Stimulated activated CD4-positive, alpha-beta T cell treated with anti-CD3 and anti-CD28 coated beads, Interleukin-2, amount 100 ng/mL, for 4 hours (primary cell): ENCODE measurements around the gene SFT2D2.

Source experiments
- DNase-seq: peaks from one replicate; pipeline ENCODE4 v3.0.0-alpha.2; 2020; ENCODE audit warnings: low read depth

The SFT2D2 gene

DNA sequence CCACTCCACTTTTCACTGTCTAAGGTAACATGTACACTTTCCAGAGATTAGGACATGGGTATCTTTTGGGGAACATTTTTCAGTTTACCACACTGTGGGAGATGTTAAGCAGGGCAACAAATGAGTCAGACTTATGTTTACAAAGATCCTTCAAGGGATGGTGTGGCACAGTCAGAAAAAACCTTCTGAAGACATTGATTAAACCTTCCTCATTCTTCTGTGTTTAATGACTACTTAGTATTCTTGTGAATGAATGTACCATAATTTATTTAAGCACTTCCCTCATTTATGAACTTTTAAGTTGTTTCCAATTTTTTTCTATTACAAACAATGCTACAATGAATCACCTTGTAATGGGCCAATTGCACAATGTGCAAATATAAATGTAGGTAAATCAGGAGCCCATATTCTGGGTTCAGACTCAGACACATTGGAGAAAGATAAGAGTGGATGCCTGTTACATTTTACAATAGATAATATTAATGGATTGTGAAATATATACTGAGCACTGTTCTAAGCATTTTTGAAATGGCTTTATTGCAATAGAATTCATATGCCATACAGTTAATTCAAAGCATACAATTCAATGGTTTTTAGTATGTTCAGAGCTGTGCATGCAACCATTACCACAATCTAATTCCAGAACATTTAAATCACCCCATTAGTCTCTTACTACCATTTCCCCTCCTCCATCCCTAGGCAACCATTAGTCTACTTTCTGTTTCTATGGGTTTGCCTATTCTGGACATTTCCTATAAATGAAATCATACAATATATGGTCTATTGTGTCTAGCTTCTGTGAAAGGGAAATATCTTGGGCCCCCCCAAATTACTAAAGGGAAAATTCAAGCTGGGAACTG lies 1.9 kb upstream of the SFT2D2 start:
- DNase-seq: no peak

DNA sequence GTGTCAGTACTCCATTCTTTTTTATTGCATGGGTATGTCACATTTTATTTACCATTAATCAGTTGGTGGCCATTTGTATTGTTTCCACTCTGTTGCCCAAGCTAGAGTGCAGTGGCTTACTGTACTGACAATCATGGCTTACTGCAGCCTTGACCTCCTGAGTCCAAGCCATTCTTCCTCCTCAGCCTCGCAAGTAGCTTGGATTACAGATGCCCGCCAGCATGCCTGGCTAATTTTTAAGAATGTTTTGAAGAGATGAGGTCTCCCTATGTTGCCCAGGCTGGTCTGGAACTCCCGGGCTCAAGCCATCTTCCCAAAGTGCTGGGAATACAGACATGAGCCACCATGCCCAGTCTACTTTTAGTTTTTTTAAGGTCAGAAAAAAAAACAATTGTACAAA lies 813 bp upstream of the SFT2D2 start:
- no peak for DNase-seq

DNA sequence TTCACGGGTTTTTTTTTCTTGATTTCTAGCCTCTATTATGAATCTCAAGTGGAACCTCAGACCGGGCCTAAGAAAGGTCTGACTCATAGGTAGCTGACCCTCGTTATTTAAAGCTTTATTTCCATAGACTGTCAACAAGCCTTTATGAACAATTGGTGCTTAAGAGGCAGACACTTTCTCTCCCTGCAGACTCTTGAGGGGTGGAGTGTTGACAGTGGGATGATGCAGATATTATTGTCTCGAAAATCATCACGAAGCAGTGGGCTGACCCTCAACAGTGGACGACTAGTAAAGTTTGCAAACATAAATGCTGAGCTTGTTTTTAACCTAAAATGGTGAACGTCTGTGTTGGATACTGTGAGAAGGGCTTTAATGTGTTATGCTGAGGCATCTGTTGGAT lies 1.8 kb downstream of the SFT2D2 start:
- no peak for DNase-seq

DNA sequence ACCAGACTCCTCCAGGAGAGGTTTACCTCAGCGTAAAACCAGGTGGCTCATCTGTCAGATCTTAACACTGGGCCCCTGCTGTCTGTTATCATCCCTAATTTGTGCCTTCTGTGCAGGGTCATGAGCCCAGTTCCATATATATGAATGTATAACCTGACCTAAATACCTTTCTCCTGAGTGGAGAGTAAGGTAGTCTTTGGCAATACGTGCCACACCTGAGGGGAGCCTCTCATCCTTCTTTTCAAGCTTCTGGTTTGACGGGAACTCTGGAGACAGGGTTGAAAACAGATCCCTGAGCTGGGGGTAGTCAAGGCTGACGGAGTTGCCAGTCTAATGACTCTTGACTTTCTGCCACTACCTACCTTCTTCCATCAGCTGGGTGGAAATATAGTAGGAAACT lies 4.1 kb downstream of the SFT2D2 start:
- no peak for DNase-seq

DNA sequence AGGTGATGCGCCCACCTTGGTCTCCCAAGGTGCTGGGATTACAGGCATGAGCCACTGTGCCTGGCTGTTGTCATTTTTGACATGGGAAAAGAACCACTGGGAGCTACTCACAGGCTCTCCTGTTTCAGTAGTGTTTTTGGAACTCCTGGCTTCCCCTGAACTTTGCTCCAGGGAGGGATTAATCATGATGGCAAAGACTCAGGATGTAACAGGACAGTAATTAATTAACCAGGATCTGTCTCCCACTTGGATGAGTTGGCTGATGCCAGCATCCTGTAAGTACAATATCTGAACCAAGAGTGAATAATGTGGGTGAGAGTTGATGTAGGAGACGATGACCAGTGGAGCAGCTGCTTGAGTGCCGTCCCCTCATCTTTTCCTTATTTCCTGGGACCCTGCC lies 4.9 kb downstream of the SFT2D2 start:
- no peak for DNase-seq

DNA sequence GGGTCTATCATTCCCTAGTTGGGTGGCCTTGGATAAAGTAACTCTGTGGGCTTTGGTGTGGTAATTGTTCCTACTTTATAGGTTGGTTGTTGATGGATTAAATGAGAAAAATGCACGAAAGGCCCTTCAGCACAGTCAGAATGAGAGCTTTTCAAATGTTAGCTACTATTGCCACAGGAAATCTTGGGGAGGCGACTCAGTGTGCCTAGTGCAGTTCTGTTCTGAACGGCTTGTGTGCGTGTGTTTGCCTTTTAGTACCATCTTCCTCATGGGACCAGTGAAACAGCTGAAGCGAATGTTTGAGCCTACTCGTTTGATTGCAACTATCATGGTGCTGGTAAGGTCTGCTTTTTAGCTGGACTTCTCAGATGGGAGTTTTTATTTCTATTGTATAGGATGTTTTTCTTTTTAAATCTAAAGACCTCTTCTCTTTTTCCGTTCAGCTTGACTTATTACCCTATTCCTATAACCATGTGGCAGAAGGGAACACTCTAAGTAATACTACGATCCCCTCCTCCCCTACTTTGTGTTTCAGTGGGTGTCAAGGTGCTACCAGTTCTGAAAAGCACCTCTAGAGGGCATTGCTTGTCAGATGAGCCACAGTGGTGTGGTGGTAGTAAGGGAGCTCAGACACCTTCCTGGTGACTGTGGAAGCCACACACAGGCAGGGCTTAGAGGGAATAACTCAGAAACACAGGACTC lies 9.2 kb downstream of the SFT2D2 start:
- DNase-seq: no peak

DNA sequence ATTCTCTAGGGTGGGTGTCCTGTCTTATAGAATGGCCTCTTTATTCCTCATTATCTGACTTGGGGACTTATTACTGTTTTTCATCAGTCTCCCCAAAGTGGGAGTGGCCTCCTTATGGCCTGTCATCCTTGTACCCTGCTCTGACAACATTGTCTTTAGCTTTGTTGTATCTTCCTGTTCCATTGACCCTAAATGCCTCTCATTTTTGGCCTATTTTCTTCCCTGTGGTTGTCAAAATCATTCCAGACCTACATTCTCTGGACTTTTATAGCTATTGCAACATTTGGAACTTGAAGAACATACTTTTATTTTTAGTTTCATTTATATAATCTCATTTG lies 9.7 kb downstream of the SFT2D2 start:
- no peak for DNase-seq

DNA sequence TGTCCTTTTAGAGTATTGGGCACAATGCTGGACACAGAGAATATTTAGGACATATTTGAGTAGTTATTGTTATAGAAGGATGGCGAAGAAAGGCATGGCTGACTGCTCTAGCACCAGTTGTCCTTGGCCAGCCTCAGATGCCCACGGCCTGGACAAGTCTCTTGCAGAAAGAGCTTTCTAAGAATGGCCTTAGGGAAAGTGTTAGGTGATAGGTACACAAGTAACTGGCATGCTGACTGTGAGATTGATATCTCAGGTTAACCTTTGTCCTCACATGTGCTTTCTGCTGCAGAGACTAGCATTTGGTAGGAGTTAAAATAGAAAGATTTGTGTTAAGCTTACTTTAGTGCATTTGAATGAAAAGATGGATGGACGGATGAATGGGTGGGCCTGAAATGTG lies 10.1 kb downstream of the SFT2D2 start:
- DNase-seq: no peak

DNA sequence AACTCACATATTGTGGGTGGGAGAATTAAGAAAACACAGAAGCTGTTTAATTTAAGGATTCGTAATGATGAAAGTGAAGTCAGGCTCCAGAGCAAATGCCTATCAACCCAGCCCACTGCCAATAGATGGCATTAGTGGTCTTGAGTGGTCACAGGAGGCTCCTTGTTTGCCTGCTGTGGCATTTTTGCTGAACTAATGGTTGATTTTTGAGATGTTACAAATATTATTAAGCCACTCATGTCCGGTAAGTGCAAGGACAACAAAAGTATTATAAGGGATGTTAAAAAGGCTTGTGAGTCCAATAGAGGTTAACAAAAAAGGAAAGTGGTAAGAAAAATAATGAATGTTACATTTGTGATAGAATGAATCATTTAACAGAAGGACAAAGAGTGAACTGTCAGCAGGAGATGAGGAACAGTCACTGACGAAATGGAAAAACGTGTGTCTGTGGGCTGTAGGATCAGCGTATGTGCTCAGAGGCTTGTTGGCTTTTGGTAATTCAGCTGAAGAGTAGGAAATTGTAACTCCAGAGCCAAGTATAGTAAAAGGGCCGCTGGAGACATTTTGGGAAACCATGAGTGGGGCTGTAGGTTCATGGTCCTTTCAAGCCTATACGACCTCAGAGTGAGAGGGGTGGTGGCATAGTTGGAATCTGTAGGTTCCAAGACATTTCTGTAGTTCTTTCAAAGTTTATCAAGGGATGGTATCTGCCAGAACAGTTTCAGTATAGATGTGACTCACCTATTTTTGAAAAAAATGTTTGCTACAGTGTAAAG lies 11.2 kb downstream of the SFT2D2 start:
- no peak for DNase-seq

DNA sequence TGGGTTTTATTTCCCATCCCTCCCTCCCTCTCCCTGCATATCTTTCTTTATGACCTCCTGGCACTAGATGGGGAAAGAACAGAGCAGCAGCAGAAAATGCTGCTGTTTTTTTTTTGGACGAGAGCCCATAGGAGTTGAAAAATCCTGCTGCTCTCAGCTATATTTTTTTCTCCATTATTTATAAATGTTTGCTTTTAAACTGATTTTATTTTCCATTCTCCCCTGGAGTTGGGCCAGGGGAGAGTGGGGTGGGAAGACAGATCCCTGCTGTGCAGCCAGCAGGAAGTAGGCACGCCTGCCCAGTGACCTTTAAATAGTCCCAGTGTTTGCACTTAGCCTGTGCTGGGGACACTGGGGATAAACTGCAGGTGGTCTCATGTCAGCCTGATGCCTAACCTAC lies 17.4 kb downstream of the SFT2D2 start:
- DNase-seq: no peak

DNA sequence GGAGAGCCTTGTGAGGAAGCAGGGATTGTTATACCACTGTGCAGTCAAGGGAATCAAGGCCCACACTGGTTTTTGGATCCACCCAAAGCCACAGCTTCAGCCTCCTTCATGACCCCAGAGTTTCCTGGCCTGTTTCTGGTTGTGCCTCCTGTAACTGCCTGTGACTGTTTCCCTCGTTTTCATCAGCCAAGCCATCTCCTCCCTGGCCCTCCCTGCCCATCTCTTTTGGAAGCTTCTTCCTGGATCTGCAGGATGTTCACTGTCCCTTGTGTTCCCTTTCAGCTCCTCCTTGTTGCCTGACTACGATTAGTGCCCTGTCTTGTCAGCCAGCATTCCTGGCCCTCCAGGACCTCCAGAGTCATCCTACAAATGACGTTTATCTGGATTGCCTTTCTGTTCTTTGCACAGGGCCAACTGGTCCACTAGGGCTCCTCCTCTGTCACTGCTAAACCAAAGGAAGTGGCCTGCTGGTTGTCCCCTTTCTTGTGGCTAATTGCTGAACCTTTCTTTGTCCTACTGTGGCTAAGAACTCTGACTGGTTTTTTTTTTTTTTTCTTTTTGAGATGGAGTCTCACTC lies 17.9 kb downstream of the SFT2D2 start:
- no peak for DNase-seq

DNA sequence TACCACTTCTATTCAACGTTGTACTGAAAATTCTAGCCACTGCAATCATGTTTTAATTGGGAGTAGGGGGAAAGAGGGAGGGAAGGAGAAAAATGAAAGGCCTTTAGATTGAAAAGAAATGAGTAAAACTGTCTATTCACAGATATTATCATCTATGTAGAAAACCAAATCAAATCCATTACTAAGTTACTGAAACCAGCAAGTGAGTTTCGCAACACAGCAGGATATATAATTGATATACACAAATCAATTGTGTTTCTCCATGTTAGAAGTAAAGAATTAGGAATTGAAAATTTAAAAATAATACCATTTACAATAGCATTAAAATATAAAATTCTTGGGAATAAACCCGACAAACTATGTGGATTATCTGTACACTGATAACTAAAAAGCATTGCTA lies 19.2 kb downstream of the SFT2D2 start:
- DNase-seq: no peak

DNA sequence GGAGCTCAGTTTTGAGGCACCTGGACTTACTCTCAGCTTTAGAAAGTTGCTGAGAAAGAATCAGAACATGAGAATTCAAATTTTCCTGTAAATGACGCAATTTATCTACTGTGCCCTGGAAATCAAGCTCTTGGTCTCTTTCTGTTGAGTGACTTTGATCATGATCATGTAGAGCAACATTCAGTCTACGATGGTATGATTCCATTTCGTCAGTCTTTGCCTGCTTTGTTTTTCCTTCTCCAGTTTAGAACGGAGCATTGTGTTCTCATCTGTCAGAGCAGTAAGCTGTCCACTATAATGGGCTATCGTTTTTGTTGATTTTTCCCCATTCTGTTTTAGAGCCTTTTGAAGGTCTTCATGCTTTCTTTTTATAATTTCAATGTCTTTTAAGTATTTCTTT lies 20.7 kb downstream of the SFT2D2 start:
- no peak for DNase-seq

DNA sequence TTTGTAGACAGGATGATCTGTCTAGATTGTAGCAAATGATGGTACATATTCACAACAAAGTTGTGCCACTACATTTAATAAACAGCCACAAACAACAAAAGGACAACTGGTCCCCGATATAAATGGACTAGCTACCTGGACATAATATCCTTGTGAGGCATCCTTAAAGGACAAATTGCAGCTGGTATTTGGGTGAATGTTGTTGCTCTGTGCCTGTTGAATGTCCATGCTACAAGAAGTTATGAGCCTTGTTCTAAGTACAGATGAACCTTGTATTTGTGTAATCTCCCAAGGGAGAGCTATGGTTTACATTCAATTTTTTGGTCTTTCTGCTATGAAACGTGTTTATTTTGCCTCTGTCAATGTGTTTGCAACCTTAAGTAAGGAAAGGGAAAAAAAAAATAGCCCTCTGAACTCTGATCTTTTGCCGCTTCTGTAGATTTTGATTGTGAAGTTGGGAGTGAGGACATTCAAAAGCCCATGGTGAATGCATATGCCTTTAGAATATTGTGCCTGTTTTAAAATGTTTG lies 26.5 kb downstream of the SFT2D2 start:
- DNase-seq: no peak

DNA sequence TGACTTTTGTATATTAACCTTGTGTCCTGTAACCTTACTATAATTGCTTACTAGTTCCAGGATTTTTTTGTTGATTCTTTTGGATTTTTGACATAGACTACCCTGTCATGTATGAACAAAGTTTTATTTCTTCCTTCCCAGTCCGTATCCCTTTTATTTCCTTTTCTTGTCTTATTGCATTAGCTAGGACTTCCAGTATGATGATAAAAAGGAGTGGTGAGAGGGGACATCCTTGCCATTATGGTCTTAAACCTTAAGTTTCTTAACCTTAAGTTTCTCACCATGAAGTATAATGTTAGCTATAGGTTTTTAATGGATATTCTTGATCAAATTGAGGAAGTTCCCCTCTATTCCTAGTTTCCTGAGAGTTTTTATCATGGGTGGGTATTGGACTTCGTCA lies 30.4 kb downstream of the SFT2D2 start:
- DNase-seq: no peak

DNA sequence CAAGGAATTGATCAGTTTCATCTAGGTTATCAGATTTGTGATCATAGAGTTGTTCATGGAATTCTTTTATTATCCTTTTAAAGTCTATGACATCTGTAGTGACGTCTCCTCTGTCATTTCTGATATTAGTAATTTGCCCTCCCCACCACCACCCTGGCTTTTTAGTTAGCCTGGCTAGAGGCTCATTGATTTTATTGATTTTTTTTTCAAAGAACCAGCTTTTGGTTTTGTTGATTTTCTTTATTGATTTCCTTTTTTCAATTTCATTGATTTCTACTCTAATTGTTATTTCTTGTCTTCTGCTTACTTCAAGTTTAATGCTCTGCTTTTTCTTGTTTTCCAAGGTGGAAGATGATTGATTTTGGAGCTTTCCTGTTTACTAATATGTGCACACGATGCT lies 31.6 kb downstream of the SFT2D2 start:
- no peak for DNase-seq

DNA sequence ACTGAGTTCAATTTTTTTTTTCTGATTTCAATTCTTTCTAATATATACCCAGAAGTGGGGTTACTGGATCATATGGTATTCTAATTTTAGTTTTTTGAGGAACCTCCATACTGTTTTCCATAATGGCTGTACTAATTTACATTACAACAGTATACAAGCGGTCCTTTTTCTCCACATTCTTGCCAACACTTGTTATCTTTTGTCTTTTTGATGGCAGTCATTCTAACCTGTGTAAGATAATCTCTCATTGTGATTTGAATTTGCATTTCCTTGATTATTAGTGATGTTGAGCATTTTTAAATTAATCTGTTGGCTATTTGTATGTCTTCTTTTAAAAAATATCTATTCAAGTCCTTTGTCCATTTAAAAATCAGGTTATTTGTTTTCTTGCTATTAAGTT lies 33.8 kb downstream of the SFT2D2 start:
- no peak for DNase-seq

DNA sequence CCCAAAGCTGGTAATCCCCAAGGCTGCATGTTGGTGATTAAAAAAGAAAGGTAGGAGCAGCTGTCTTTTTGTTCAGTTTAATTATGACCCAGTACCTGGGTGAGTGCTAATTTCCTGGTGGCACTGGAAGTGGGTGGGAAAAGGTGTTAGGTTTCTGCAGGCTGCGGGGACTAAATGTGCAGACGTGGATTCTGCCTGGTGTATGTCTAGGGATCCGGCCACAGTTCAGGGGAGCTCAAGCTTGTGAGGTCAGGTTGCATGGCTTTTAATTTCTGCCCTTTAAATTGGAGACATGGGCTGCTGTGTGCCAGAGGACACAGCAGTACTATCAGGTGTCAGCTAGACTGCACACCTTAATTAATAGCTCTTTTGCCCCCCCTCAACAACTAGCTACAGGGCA lies 34.6 kb downstream of the SFT2D2 start:
- DNase-seq: no peak

DNA sequence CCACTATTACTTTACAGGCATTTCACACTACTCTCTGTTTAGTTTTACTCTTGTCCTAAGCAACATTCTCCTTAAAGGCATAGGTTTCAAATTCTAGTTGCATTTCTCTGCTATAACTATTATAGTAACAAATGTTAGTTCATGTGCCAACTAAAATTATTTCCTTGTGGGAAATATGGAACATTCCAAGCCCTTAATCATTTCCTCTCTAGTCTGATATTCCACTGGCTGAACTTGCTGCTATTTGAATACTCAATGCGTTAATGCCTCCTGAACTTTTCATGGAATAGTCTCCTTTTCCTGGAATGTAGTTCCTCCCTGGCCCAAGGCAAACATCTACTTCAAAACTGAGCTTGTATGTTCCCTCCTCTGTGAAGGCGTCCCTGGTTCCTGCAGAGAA lies 35.6 kb downstream of the SFT2D2 start:
- no peak for DNase-seq

DNA sequence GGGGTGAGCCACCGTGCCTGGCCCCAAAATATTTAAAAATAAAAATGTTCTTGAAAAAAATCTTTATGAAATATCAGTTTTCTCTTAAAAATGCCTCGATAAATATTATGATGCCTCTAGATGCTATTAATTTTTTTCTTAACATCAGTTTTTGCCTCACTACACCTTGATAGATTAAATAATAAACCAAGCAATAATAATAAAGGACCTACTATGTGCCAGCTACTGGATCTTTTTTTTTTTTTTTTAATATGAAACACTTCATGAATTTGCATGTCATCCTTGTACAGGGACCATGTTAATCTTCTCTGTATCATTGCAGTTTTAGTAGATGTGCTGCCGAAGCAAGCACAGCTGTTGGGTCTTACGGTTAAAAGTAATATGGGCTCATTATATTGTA lies 37.3 kb downstream of the SFT2D2 start:
- DNase-seq: no peak

DNA sequence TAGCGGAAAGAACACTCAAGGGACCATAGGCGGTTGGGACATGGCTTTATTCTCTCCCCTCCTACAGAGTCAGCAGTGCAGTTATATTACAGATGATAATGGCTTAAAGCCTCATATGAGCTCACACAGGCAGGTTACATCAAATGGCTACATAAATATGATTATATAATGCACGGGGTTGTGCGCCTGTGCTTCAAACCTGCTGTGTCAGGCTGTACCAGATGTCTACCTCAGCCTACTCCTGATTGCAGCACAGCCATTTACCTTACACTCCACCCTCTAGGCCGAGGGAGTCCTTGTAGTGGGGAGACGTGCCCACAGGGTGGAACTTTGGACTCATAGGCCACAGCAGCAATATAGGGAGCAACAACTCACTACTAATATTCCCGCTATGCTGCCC lies 38.5 kb downstream of the SFT2D2 start:
- DNase-seq: no peak

DNA sequence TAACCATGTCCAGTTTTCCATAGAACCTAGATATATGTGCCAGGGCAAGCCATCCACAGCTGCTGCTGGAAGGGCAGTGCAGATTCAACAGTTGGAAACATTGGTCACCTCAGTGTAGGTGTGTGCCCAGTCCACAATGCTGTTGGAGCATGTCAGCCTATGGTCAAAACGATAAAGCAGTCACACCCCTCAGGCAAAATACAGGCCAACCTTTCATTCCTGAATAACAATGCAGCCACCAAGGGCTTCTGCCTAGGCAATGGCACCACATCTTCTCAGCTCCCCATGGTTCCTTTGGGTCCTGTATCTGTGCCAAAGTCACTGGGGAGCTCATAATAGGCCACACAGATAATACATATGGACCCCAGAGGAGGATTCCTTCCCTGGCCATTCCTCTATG lies 39.8 kb downstream of the SFT2D2 start:
- DNase-seq: no peak
